22Rv1 (cell line): Measurements from ENCODE around the gene GOLGA3.
A peak's percentile ranks its signal among the peaks of the same experiment; 100 is the strongest.
"Not testable (repeated sequence)": the region's sequence is repeated elsewhere in the genome, so short reads cannot be mapped to it uniquely, and the experiment has no call there.

Source experiments
- H3K27ac ChIP-seq: fragments of 450-650 bp; 2 replicates; pipeline ENCODE4 v1.5.1; 2017
- CTCF ChIP-seq: fragments of 450-650 bp; IDR thresholded peaks from 2 replicates; pipeline ENCODE4 v1.5.1; 2017; ENCODE audit warnings: mild to moderate bottlenecking
- ZFX ChIP-seq: fragments of 450-650 bp; IDR thresholded peaks from 2 replicates; pipeline ENCODE4 v1.6.1; 2017; ENCODE audit warnings: antibody characterized with exemption, borderline replicate concordance

GOLGA3 gene

GRCh38 chr12:132754160-132754932 is 74.3 kb downstream of the GOLGA3 start:
- H3K27ac ChIP-seq, result no peak overlapping the region
- no peak for TF ChIP-seq ZFX
- peak; percentile 17; the same call in 1 of the 2 replicates for TF ChIP-seq CTCF

DNA sequence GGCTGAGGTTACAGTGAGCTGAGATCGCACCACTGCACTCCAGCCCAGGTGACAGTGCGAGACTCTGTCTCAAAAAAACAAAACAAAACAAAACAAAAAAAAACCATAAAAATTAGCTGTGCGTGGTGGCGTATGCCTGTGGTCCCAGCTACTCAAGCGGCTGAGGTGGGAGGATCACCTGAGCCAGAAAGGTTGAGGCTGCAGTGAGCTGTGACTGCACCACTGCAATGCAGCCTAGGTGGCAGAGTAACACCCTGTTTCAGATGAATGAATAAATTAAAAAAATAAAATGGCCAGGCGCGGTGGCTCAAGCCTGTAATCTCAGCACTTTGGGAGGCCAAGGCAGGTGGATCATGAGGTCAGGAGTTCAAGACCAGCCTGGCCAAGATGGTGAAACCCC is 75.0 kb downstream of the GOLGA3 start:
- H3K27ac ChIP-seq, result not testable (repeated sequence)

DNA sequence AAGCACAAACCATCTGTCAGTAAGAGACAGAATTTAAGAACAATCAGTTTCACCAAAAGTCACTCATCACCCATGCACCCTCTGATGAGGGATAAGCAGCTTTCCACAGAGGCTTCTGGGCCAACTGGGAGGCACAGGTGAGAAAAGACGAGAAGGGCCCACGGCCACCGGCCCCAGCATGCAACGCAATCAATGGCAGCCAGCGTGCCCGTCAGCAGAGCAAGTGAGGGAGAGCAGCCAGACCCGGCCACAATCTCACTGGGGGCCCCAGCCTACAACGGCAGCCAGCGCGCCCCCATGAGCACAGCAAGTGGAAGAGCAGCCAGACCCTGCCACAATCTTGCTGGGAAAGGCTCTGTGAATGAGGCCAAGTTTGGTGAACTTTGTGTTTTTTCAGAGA is 80.3 kb downstream of the GOLGA3 start:
- TF ChIP-seq CTCF, result no peak
- TF ChIP-seq ZFX, result no peak
- no peak overlapping the region for H3K27ac ChIP-seq

- no peak for TF ChIP-seq ZFX
- H3K27ac ChIP-seq, result no peak overlapping the region
These were observed 80.8 kb downstream of the GOLGA3 start for GRCh38 chr12:132747896-132748295.

GRCh38 chr12:132747395-132747794 is 81.3 kb downstream of the GOLGA3 start:
- H3K27ac ChIP-seq, result no peak overlapping the region
- TF ChIP-seq ZFX, result no peak
- no peak for TF ChIP-seq CTCF

- no peak for TF ChIP-seq CTCF
- TF ChIP-seq ZFX, result no peak
- H3K27ac ChIP-seq, result no peak overlapping the region
These were observed 82.1 kb downstream of the GOLGA3 start for GRCh38 chr12:132746613-132747012.

GRCh38 chr12:132743831-132744230 is 84.8 kb downstream of the GOLGA3 start:
- TF ChIP-seq ZFX (no peak), CTCF (no peak)
- H3K27ac ChIP-seq, result no peak overlapping the region

DNA sequence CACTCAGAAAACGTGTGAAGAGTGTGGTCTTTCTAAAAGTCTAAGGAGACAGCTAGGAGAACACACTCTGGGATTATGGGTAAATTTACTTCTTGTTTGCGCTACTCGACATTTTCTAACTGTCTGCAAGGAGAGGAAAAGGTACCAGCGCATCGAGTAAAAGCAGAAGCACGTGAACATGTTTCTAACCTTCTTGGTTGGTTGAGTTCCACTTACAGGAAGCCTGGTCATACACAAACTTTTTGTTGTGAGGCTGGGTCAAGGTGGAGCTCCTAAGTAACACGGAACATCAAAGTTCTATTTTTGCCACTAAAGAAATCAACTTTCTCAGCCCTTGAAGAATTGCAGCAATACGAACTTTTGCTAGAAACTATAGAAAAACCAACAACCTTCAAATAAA is 87.0 kb downstream of the GOLGA3 start:
- no peak overlapping the region for H3K27ac ChIP-seq
- TF ChIP-seq ZFX (no peak), CTCF (no peak)
